IMR-90 (cell line): ENCODE data around the gene BYSL. TPM values are rescaled to one million over a fixed set of nuclear protein-coding genes. Genes with fewer than 3 reads are reported as not detected.

ENCODE experiments used
- ATAC-seq: fragments of 200-7000 bp; cut with Tn5 transposase; 2 replicates; pipeline ENCODE4 v1.9.1; 2020; ENCODE audit warnings: low read depth, mild to moderate bottlenecking, moderate library complexity
- BruUV-seq: library from RNA; stranded (reverse); fragments of 400-500 nt; replicated peaks from 2 replicates; lab custom pipeline; 2021; lab: Mats Ljungman, UMichigan
- CTCF ChIA-PET: fragments of 300-600 bp; formaldehyde crosslinking; extraction: SDS; loops from one replicate; lab custom pipeline; 2021; ENCODE audit warnings: antibody characterized with exemption; lab: Yijun Ruan, JAX
- POLR2A ChIA-PET: fragments of 300-600 bp; sonication (Branson Sonifier 250); formaldehyde crosslinking; loops from one replicate; lab custom pipeline; 2022; ENCODE audit warnings: antibody characterized with exemption; ENCODE audit not compliant: unreplicated experiment; lab: Charles Lee
- DNase-seq: peaks from one replicate; pipeline ENCODE4 v3.0.0; 2013
- H2AFZ ChIP-seq: replicated peaks from 2 replicates; pipeline ENCODE3; 2013; ENCODE audit warnings: low read length, mild to moderate bottlenecking; ENCODE audit not compliant: poor library complexity
- H2AK5ac ChIP-seq: 2 replicates; pipeline ENCODE4 v1.6.1; 2013; ENCODE audit warnings: low read depth, low read length, inconsistent platforms
- H2AK9ac ChIP-seq: replicated peaks from 2 replicates; pipeline ENCODE3; 2013; ENCODE audit warnings: mild to moderate bottlenecking, low read depth, low read length, moderate library complexity; ENCODE audit not compliant: poor library complexity
- H2BK120ac ChIP-seq: 2 replicates; pipeline ENCODE4 v1.6.1; 2013; ENCODE audit warnings: low read depth, low read length, inconsistent platforms
- H2BK15ac ChIP-seq: 3 replicates; pipeline ENCODE4 v1.6.1; 2013; ENCODE audit warnings: low read depth, low read length, inconsistent platforms
- H2BK20ac ChIP-seq: 2 replicates; pipeline ENCODE4 v1.6.1; 2013; ENCODE audit warnings: low read depth, mild to moderate bottlenecking, inconsistent platforms, low read length, moderate library complexity
- H2BK5ac ChIP-seq: 2 replicates; pipeline ENCODE4 v1.6.1; 2013; ENCODE audit warnings: mild to moderate bottlenecking, low read depth, low read length, inconsistent platforms; ENCODE audit not compliant: poor library complexity, severe bottlenecking
- H3K14ac ChIP-seq: replicated peaks from 2 replicates; pipeline ENCODE4 v1.6.1; 2013; ENCODE audit warnings: low read depth, low read length, inconsistent platforms
- H3K18ac ChIP-seq: 2 replicates; pipeline ENCODE4 v1.6.1; 2013; ENCODE audit warnings: low read depth, low read length, control low read depth
- H3K23ac ChIP-seq: 2 replicates; pipeline ENCODE4 v1.6.1; 2013; ENCODE audit warnings: low read depth, low read length, inconsistent platforms
- H3K27ac ChIP-seq: 2 replicates; pipeline ENCODE4 v1.5.1; 2013; ENCODE audit warnings: mild to moderate bottlenecking, control low read depth, low read length; ENCODE audit not compliant: insufficient read depth
- H3K27me3 ChIP-seq: 2 replicates; pipeline ENCODE4 v1.6.1; 2013; ENCODE audit warnings: low read length; ENCODE audit not compliant: control insufficient read depth, insufficient read depth
- H3K36me3 ChIP-seq: 2 replicates; pipeline ENCODE4 v1.6.1; 2013; ENCODE audit warnings: low read length, mixed read lengths; ENCODE audit not compliant: control insufficient read depth, insufficient read depth
- H3K4ac ChIP-seq: 2 replicates; pipeline ENCODE4 v1.6.1; 2013; ENCODE audit warnings: low read depth, low read length, inconsistent platforms
- H3K4me1 ChIP-seq: 2 replicates; pipeline ENCODE4 v1.6.1; 2013; ENCODE audit warnings: low read length, mixed read lengths; ENCODE audit not compliant: control insufficient read depth, insufficient read depth
- H3K4me2 ChIP-seq: 2 replicates; pipeline ENCODE4 v1.6.1; 2013; ENCODE audit warnings: low read depth, mild to moderate bottlenecking, control low read depth, low read length, moderate library complexity
- H3K4me3 ChIP-seq: 2 replicates; pipeline ENCODE4 v1.5.1; 2013; ENCODE audit warnings: low read depth, mild to moderate bottlenecking, control low read depth, low read length, moderate library complexity; ENCODE audit not compliant: insufficient read depth
- H3K56ac ChIP-seq: 2 replicates; pipeline ENCODE4 v1.6.1; 2013; ENCODE audit warnings: low read length, inconsistent platforms; ENCODE audit not compliant: insufficient read depth; ENCODE audit errors: extremely low read depth
- H3K79me1 ChIP-seq, 2 experiments: 2 replicates each; pipeline ENCODE4 v1.6.1; 2013; ENCODE audit warnings: low read length in 2 of 2, inconsistent platforms in 1 of 2, low read depth in 1 of 2
- H3K9ac ChIP-seq: 2 replicates; pipeline ENCODE4 v1.6.1; 2013; ENCODE audit warnings: low read depth, low read length, control low read depth
- H3K9me1 ChIP-seq: 2 replicates; pipeline ENCODE4 v1.6.1; 2013; ENCODE audit warnings: low read length, inconsistent platforms; ENCODE audit not compliant: insufficient read depth
- H3K9me3 ChIP-seq: 2 replicates; pipeline ENCODE4 v1.6.1; 2013; ENCODE audit warnings: low read length; ENCODE audit not compliant: control insufficient read depth, insufficient read depth
- H4K20me1 ChIP-seq: 2 replicates; pipeline ENCODE4 v1.6.1; 2013; ENCODE audit warnings: low read length, inconsistent platforms; ENCODE audit not compliant: insufficient read depth
- H4K5ac ChIP-seq: 2 replicates; pipeline ENCODE4 v1.6.1; 2013; ENCODE audit warnings: mild to moderate bottlenecking, low read depth, low read length, control low read depth
- H4K8ac ChIP-seq, 2 experiments: 2 replicates each; pipeline ENCODE4 v1.6.1; 2013; ENCODE audit warnings: low read depth in 2 of 2, low read length in 2 of 2, control low read depth in 1 of 2, inconsistent platforms in 1 of 2
- H4K91ac ChIP-seq: 2 replicates; pipeline ENCODE4 v1.6.1; 2013; ENCODE audit warnings: low read depth, low read length, inconsistent platforms; ENCODE audit not compliant: insufficient read depth
- BHLHE40 ChIP-seq: fragments of 150-350 bp; IDR thresholded peaks from 2 replicates; pipeline ENCODE4 v1.6.1; 2016; ENCODE audit warnings: mild to moderate bottlenecking, low read depth, low read length
- CEBPB ChIP-seq: IDR thresholded peaks from 2 replicates; pipeline ENCODE4 v1.6.1; 2012; ENCODE audit warnings: low read depth, low read length, improper control_type of control experiment
- CHD1 ChIP-seq: IDR thresholded peaks from 2 replicates; pipeline ENCODE4 v1.6.1; 2012; ENCODE audit warnings: low read depth, low read length, improper control_type of control experiment
- CTCF ChIP-seq: conservative IDR thresholded peaks from 2 replicates; pipeline ENCODE4 v1.5.1; 2012; ENCODE audit warnings: mild to moderate bottlenecking, low read depth, low read length, improper control_type of control experiment
- ELK1 ChIP-seq: fragments of 150-350 bp; IDR thresholded peaks from 2 replicates; pipeline ENCODE4 v1.6.1; 2016; ENCODE audit warnings: low read depth, mild to moderate bottlenecking, low read length, moderate library complexity, borderline replicate concordance
- FOS ChIP-seq: fragments of 150-350 bp; IDR thresholded peaks from 2 replicates; pipeline ENCODE4 v1.6.1; 2016; ENCODE audit warnings: low read depth, low read length
- MAFK ChIP-seq: IDR thresholded peaks from 2 replicates; pipeline ENCODE4 v1.6.1; 2012; ENCODE audit warnings: low read depth, low read length, improper control_type of control experiment
- MAZ ChIP-seq: IDR thresholded peaks from 2 replicates; pipeline ENCODE4 v1.6.1; 2012; ENCODE audit warnings: low read depth, mild to moderate bottlenecking, low read length, improper control_type of control experiment, moderate library complexity, borderline replicate concordance
- MXI1 ChIP-seq: IDR thresholded peaks from 2 replicates; pipeline ENCODE4 v1.6.1; 2012; ENCODE audit warnings: low read depth, mild to moderate bottlenecking, low read length, moderate library complexity, borderline replicate concordance
- NFE2L2 ChIP-seq: fragments of 150-350 bp; IDR thresholded peaks from 2 replicates; pipeline ENCODE4 v1.6.1; 2016; ENCODE audit warnings: low read depth, mild to moderate bottlenecking, low read length
- POLR2A ChIP-seq: IDR thresholded peaks from 2 replicates; pipeline ENCODE4 v1.6.1; 2012; ENCODE audit warnings: mild to moderate bottlenecking, low read depth, low read length
- RAD21 ChIP-seq: IDR thresholded peaks from 2 replicates; pipeline ENCODE4 v1.6.1; 2012; ENCODE audit warnings: low read length, improper control_type of control experiment
- RCOR1 ChIP-seq: IDR thresholded peaks from 2 replicates; pipeline ENCODE4 v1.6.1; 2012; ENCODE audit warnings: mild to moderate bottlenecking, low read length, improper control_type of control experiment; ENCODE audit not compliant: insufficient replicate concordance
- RFX5 ChIP-seq: IDR thresholded peaks from 2 replicates; pipeline ENCODE4 v1.8.0; 2012; ENCODE audit warnings: low read depth, mild to moderate bottlenecking, low read length, moderate library complexity
- SMC3 ChIP-seq: fragments of 150-350 bp; IDR thresholded peaks from 2 replicates; pipeline ENCODE4 v1.6.1; 2016; ENCODE audit warnings: low read depth, mild to moderate bottlenecking, antibody characterized with exemption, low read length, moderate library complexity
- USF2 ChIP-seq: fragments of 150-350 bp; IDR thresholded peaks from 2 replicates; pipeline ENCODE4 v1.6.1; 2017; ENCODE audit warnings: mild to moderate bottlenecking, antibody characterized with exemption, low read length, low read depth
- WGBS, 2 experiments: methylation state at CpG; one replicate each; pipeline versions ENCODE4 v1.1.5 to v1.1.7; 2013; ENCODE audit warnings: missing lambda C conversion rate in 2 of 2; ENCODE audit not compliant: insufficient read length in 1 of 2; ENCODE audit errors: extremely low coverage in 2 of 2; 5-methylcytosine and 5-hydroxymethylcytosine counted together
- dilution Hi-C: fragments of 300-500 bp; cut with HindIII; formaldehyde crosslinking; loops from one replicate; pipeline ENCODE4 v1.14.3; 2018; ENCODE audit warnings: low sequenced_read_pairs; ENCODE audit not compliant: unreplicated experiment
- in situ Hi-C: fragments of 300-500 bp; cut with MboI; formaldehyde crosslinking; loops from 3 replicates; pipeline ENCODE4 v1.14.3; 2019; ENCODE audit warnings: low sequenced_read_pairs, inconsistent platforms, mixed read lengths
- intact Hi-C: fragments of 100-400 bp; cut with micrococcal nuclease; formaldehyde crosslinking; loops from 2 replicates; pipeline ENCODE4 v1.10.0; 2022
- polyA plus RNA-seq, 3 experiments: library from polyadenylated mRNA; depleted of rRNA; stranded (reverse); fragments of >200 nt; gene quantifications; 2 replicates each; pipeline ENCODE4 v1.2.3, GENCODE V29; 2012; ENCODE audit warnings: low replicate concordance in 1 of 3
- total RNA-seq: library from RNA; depleted of rRNA; stranded (reverse); fragments of >200 nt; gene quantifications from 2 replicates; pipeline ENCODE4 v1.2.3, GENCODE V29; 2012

The BYSL gene
- total and polyA plus RNA-seq, 2 of the 4 experiments (the other 2 are of a cell fraction): 26.7 to 36.3 TPM

GRCh38 chr6:41909727-41910126 is 11.6 kb upstream of the BYSL start:
- WGBS, 2 experiments: no CpG with 5 or more reads among the region's 1 CpG
- no peak overlapping the region for H3K23ac ChIP-seq
- dilution Hi-C loops (no loop called here), intact Hi-C loops (no loop called here), in situ Hi-C loops (no loop called here)
- H2BK15ac ChIP-seq: no peak overlapping the region
- POLR2A ChIA-PET: no interaction called here
- H4K91ac ChIP-seq: no peak overlapping the region
- peaks cover 49% of the 10 kb centered on the region for H3K36me3 ChIP-seq
- no peak overlapping the region for H3K14ac ChIP-seq
- no peak overlapping the region for H2AK9ac ChIP-seq
- no peak overlapping the region for H3K27ac ChIP-seq
- no peaks in the 10 kb centered on the region for H3K4me1 ChIP-seq
- H4K5ac ChIP-seq: no peak overlapping the region
- peaks cover 36 to 57% of the 10 kb centered on the region in 2 experiments for H3K79me1 ChIP-seq
- H3K9me3 ChIP-seq: no peaks in the 10 kb centered on the region
- no peak overlapping the region for H3K9ac ChIP-seq
- no peak overlapping the region for H3K4me3 ChIP-seq
- no peak overlapping the region for H2AK5ac ChIP-seq
- no peak overlapping the region for H2BK120ac ChIP-seq
- H3K27me3 ChIP-seq: no peaks in the 10 kb centered on the region
- no peak overlapping the region for H3K4me2 ChIP-seq
- BruUV-seq: no TSS peak
- no peak overlapping the region for H3K18ac ChIP-seq
- H4K8ac ChIP-seq: no peak overlapping the region
- CTCF ChIA-PET: no interaction called here
- no peak overlapping the region for H2AFZ ChIP-seq
- no peaks in the 10 kb centered on the region for H4K20me1 ChIP-seq
- no peak overlapping the region for H3K56ac ChIP-seq
- ATAC-seq (no peak), DNase-seq (no peak)
- H2BK20ac ChIP-seq: no peak overlapping the region
- H2BK5ac ChIP-seq: no peak overlapping the region
- no peak for TF ChIP-seq RCOR1
- no peak for TF ChIP-seq NFE2L2
- no peak for TF ChIP-seq POLR2A
- no peak for TF ChIP-seq FOS
- no peak for TF ChIP-seq MAFK
- TF ChIP-seq ELK1: no peak
- no peak for TF ChIP-seq RFX5
- no peak for TF ChIP-seq SMC3
- TF ChIP-seq CEBPB: no peak
- no peak for TF ChIP-seq CHD1
- TF ChIP-seq MXI1: no peak
- no peak for TF ChIP-seq CTCF
- no peak for TF ChIP-seq USF2
- no peak for TF ChIP-seq RAD21
- no peak for TF ChIP-seq BHLHE40
- no peak for TF ChIP-seq MAZ
- no peaks in the 10 kb centered on the region for H3K9me1 ChIP-seq
- H3K4ac ChIP-seq: no peak overlapping the region
